ENCODE results near the gene TSPO. TPM values are rescaled to one million over a fixed set of nuclear protein-coding genes. Genes with fewer than 3 reads are reported as not detected.

The TSPO gene
- total RNA-seq, 4 donors from 2014 or later = 276 to 910 (median 610) TPM

- TF ChIP-seq CTCF (IDR thresholded peaks at IDR 0.05; ENCODE audit: low read depth) = no peak
Measured at GRCh38 chr22:43176090-43176489, 24.7 kb downstream of the TSPO start.

GRCh38 chr22:43177479-43177878 lies 26.1 kb downstream of the TSPO start:
- TF ChIP-seq CTCF (IDR thresholded peaks at IDR 0.05; ENCODE audit: low read depth) = no peak

- no peak for TF ChIP-seq CTCF (IDR thresholded peaks at IDR 0.05; ENCODE audit: low read depth)
Measured at GRCh38 chr22:43179146-43179910, 28.0 kb downstream of the TSPO start.

- no peak for TF ChIP-seq CTCF (IDR thresholded peaks at IDR 0.05; ENCODE audit: low read depth)
Measured at GRCh38 chr22:43179911-43180195, 28.5 kb downstream of the TSPO start.

GRCh38 chr22:43180670-43181069 lies 29.3 kb downstream of the TSPO start:
- TF ChIP-seq CTCF (IDR thresholded peaks at IDR 0.05; ENCODE audit: low read depth) = no peak

GRCh38 chr22:43181321-43182076 lies 30.1 kb downstream of the TSPO start:
- no peak for TF ChIP-seq CTCF (IDR thresholded peaks at IDR 0.05; ENCODE audit: low read depth)

- no peak for TF ChIP-seq CTCF (IDR thresholded peaks at IDR 0.05; ENCODE audit: low read depth)
Measured at GRCh38 chr22:43182118-43182517, 30.8 kb downstream of the TSPO start.

Data from subcutaneous adipose tissue (tissue), 4 donors.